HuH-7 (cell line): ENCODE data around the gene SLC39A1.

ENCODE experiments used
- DNase-seq: peaks from one replicate; pipeline ENCODE4 v3.0.0; 2011; ENCODE audit warnings: low spot score

SLC39A1 gene

DNA sequence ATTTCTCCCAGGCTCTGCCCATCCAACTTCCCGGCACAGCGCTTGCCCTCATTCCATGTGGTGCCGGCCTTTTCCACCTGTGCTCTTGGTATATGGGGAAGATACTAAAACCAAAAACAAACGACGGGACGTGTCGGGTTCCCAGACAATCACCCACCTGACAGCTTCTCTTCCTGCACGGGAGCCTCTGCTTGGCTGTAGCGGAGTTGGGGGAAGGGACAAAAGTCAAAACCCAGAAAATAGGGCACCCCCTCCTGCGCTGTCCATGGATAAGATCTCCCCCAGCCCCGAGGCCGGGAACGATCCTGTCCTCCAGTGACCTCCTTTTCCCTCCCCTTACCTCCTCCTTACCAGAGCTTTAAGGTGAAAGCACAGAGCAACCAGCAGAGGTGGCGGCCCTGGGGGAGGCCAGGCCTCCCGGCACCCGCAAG lies 13.5 kb upstream of the SLC39A1 start:
- no peak for DNase-seq

DNA sequence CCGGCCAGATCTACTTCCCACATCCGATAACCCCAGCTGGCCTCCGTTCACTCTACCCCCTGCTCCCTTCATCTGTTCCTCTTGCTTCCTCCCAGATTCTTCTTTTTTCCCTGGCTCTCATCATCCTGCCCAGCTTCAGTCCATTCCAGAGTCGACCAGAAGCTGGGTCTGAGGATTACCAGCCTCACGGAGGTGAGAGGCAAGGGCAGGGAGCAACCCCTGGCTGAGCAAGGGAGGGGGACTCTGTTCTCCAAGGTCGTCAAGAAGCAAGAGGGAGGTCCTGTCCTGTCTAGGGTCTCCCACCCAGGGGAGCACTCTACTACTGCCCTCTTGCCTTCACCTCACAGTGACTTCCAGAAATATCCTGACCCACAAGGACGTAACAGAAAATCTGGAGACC lies 10.2 kb upstream of the SLC39A1 start:
- DNase-seq = no peak

DNA sequence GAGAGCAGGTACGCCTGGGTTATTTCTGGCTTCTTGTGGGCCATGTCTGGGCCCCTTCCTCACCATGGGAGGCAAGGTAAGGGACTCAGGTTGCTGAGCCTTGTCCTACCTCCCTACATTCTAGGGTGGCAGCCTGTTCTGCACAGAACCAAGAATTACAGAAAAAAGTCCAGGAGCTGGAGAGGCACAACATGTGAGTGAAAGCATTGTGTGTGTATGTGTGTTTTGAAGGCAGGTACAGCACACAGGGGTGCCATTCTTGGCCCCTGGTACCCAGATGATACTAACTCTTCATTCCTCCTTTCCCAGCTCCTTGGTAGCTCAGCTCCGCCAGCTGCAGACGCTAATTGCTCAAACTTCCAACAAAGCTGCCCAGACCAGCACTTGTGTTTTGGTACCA lies 9.7 kb upstream of the SLC39A1 start:
- DNase-seq = no peak

DNA sequence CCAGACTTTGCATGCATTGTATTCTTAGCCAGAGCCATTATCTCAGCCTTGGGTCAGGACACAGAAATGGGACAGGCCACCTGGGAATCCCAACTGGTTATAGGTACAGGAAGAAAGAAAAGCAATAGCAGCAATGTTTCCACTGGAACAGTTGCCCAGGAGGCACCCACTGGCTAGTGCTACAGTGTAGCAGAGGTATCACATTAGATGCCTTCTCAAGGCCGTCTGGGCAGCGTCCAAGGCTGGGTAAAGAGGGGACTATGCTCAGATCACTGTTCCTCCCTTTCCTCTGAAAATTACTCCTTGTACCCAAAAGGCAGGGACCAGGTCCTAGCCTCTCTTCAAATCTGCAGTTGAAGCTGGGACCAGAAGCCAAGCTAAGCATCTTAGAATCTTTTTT lies 7.0 kb upstream of the SLC39A1 start:
- DNase-seq = no peak

DNA sequence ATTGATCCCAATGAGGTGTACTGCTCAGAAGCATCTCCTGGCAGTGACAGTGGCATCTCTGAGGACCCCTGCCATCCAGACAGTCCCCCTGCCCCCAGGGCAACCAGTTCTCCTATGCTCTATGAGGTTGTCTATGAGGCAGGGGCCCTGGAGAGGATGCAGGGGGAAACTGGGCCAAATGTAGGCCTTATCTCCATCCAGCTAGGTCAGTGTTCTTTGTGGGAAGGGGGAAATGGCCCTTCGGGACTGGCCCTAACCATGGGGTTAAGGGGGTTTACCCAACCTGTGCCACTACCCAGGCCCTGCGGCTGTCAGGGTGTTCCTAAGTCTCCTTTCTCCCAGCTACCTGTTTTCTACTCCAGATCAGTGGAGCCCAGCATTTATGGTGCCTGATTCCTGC lies 5.6 kb upstream of the SLC39A1 start:
- no peak for DNase-seq

DNA sequence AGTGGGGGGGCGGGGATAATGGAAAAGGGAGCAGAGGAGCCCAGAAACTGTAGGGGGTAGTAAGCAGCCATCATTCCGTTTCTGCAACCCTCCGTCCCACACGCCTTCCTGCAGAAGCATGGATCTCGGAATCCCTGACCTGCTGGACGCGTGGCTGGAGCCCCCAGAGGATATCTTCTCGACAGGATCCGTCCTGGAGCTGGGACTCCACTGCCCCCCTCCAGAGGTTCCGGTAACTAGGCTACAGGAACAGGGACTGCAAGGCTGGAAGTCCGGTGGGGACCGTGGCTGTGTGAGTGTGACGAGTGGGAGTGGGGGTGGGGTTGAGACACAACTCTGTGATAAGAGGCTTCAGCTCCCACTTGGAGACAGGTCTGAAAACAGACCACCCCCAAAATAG lies 5.1 kb upstream of the SLC39A1 start:
- DNase-seq = no peak

DNA sequence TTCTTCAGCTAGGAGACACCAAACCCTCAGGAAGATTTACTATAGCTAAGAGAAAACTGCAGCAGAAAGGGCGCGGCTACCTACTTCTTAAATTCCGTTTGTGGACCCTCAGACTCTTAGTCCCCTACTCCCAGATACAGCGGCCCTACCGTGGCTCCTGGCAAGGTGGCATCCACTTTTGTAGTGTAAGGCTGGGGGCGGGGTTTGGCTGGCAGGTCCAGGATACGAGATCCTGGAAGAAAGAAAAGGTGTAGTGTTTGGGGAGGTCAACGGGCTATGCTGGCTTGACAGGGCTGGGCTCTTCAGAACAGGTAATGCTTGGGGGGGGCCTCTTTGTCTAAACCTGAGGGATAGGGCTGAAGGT lies 4.6 kb upstream of the SLC39A1 start:
- no peak for DNase-seq

DNA sequence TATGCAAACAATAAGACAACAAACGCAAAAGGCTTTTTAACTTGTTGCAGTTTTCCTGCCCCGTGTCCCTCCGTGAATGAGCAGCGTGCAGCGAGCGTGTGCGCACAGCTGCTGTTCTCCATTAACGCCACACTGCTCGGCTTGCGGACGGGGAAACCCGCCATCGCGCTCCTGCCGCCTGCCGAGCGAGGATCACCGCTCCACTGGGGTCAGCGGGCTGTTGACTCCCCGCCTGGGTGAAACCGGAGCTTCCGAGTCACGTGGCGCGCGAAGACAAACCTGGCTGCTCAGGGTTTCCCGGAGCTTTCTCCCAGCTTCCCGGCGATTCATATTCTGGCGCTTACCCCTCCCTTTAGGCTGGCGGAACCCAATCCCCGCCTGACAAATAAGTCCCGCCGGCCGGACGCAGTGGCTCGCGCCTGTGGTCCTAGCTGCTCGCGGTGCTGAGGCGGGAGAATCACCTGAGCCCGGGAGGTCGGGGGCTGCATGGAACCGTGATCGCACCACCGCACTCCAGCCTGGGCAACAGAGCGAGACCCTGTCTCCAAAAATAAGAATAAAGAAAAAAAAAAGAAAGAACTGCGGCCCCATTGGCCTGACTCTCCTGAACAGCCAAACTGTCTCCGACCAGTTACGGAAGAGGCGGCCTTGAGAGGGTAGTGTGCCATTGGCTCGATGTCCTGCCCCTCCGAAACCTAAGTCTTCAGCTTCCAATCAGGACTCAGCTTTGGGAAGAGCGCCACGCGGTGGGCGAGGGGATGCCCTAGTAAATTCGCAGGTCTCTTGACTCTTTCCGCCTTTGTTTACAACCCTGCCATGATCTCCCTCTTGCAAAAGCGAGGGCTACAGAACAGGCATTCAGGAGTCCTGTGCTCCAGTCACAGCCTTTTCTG lies 4.0 kb upstream of the SLC39A1 start, which contains the start of gene CREB3L4:
TSS of gene CREB3L4 (plus strand) at position 796 of the 893 bp plus-strand sequence. CDS start 624 bp downstream, outside the sequence.
- DNase-seq = peak; percentile 94

DNA sequence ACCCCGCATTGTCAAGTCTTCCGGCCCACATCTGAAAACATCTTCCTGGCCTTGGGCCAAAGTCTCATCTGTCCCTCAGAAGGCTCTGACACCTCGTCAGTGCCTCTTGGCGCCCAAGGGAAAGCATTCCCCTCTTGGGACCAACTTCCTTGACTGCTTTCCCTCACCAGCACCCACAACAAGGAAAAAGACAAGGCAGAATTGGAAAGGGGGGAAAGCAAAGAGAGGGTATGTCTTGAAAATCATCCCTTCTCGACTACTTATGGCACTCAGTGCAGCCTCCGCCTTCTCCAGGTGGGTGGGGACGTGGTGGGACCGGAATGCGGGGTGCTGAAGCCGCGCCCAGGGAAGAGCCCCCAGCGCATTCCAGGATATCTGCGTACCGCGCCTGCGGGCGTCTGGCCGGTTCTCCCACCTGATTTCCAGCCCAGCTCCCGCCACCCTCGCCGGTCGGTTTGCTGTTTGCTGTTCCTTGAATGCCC lies 554 bp upstream of the SLC39A1 start:
- DNase-seq = no peak

DNA sequence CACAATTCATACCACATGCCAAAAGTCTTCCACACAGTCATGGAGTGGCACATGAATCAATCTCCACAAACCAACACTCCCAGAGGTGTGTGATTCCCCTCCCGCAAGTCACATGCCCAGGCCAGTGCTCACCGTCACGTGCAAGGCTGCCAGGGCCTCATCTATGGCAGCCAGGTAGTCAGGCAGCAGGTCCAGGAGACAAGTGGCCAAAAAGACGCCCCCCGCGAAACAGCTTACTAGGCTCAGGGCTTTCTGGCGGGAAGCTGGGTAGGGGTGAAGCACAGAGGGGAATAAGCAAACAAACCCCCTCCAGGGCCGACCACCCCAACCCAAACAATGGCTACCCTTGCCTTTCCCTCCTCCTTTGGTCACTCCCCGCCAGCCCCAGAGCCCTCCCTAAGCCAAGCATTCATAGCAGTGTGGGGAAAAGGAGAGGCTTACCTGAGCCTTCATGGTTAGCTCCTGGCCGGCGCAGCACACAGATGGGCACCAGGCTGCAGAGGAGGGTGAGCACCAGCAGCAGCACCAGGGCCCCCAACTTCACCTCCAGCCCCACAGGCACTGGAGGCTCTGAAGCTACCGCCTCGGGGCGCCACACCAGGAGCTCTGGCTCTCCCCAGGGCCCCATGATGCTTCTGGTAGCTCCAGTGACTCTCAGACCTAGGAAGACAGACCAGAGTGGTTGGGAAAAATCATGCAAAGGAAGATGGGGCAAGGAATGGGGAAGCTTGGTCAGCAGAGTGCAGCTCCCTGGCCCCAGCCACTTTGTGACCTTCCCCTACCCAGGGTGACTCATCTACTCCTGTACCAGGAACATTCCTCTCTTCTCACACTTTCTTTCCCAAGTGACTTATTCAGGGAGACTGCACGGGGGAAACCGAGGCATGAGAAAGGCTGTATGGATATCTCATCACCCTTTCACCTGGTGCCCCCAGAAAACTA lies 978 bp downstream of the SLC39A1 start:
- no peak for DNase-seq

DNA sequence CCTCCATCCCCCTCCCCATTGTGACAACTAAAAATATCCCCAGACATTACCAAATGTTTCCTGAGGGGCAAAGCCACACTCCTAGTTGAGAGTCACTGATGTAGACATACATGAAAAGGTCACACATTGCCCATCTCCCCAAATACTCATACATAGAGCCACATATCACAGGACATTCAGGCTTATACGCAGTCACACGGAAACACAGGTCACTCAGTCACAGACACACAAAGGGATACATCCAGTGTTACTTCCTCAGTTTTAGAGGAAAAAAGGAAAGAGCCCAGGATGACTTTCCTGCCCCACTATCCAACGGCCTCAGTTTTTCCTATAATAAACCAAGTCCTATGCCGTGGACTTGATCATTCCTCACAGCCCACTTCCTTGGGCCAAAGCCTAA lies 1.9 kb downstream of the SLC39A1 start:
- no peak for DNase-seq

DNA sequence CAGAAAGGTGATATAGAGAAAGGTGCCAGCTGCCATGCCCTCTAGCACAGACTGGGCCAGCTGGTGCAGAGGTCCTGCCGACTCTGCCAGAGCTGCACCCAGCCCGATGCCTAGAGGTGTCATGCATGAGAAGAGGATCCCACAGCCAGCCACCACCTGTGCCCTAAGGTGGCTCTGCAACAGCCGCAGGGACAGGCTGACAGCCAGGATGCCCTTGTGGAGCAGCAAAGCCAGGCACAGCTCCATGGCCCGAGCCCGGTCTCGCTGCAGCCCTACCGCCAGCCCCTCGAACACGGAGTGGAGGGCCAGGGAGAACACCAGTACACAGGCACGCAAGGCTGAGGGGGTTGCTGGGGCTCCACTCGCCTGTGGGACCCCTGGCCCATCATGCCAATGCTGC lies 3.1 kb downstream of the SLC39A1 start:
- no peak for DNase-seq

DNA sequence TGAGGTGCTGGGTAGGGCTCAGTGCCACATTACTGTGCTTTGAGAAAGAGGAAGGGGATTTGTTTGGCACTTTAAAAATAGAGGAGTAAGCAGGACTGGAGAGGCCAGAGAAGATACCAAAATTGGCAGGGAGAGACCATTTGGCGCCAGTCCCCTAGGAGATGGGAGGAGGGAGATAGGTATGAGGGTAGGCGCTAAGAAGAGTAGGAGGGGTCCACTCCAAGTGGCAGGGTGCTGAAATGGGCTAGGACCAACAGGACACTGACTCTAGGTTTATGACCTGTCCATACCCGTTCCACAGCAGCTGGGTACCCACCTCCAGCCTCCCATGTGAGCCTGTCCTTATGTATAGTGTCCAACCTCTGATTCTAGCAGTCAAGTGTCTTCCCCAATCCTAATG lies 3.9 kb downstream of the SLC39A1 start:
- no peak for DNase-seq

DNA sequence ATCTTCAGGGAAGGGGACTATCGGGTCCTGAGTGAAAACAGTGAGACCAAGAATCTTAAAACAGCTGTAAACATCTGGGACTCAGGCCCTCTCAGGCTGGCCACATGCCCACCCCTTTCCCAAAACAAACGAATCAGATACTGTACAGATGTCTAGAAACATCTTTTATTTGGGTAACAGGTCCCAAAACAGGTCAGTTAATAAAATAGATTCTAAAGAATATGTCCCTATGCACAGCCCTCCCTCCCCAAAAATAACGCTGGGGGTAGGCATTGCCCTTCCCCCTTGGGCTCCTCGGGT lies 4.4 kb downstream of the SLC39A1 start:
- DNase-seq = no peak

DNA sequence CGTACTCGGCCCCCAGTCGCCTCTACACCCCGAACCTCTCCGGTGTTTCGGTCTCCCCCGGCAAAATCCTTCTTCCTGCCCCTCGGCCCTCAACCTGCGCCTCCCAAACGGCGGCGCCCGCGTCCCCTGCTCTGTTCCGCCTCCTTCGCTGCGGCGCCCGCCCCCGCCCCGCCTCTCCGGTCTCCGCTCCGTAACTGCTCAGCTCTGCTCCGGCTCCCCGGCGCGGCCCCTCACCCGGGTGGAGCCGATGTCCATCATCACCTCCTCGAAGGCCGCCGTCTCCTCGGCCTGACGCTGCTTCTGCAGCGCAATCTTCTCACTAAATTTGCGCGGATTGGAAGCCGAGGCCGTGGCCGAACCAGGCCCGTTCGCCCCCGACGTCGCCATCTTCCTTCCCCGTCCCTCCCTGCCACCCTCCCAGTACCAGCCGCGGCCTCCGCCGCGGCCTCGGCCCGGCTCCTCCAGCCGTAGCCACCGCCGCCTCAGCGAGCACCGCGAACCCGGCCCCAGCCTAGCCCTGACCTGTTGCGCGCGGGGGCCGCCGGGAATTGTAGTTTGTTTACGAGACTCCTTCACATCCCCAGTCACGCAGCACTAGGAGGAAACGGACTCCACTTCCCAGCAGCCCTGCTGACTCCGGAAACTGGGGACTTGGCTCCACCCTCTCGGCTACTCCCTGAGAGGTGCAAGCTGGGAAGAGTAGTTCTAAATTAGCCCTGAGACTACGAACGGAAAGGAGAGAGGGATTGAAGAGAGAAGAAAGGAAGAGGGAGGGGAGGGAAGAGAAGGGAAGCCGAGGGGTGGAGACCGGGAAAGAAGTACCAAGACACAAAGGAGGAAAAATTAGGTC lies 5.0 kb downstream of the SLC39A1 start, which contains the start of gene CRTC2:
TSS of gene CRTC2 (minus strand) at position 502 of the 850 bp plus-strand sequence. CDS start at position 387, 115 bp downstream.
- peak; percentile 100 for DNase-seq

DNA sequence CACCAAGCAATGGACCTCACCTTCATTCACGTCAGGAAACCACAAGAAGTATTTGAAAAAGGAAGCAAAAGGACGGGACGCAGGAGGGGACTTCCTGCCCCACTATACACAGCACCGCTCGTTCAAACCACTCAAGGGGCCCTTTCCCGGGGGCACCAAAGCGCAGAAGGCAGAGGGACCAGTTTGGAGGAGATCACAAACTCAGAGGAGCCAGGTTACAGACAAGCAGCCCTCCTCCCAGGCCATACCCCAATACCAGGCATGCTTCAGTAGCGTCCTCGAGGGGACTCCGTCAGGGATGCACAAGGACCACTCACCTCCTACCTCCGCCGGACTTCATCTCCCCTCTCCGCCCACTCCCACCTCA lies 5.6 kb downstream of the SLC39A1 start:
- no peak for DNase-seq

DNA sequence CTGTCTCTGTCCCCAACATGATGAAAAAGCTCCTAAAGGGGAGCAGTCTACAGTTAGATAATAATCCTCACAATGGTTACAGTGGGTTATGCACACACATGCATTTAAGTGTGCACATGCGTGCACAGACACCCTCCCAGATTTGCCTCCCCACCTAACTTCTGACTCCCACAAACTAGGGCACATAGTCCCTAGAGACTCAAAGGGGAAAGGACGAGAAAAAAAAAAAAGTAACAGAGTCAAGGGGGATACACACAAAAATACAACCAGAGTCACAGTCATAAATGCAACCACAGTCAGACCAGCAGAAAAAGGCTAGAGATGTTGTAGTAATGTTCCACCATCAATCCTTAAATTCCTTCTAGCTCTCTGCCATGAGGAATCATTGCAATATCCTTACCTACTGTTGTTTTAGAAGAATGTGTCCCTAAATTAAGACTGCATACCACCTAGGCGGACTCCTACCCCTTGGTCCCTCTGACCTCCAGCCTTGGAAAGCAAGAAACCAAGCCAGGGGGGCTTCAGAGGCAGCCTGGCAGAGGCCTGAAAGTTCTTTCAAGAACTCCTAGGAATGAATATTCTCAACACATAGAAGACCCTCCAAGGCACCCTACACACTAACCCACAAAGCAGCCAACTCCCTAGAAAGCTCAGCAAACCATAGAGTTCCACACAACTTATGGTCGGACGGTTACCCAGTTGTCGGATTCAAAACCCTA lies 6.2 kb downstream of the SLC39A1 start:
- DNase-seq = no peak

DNA sequence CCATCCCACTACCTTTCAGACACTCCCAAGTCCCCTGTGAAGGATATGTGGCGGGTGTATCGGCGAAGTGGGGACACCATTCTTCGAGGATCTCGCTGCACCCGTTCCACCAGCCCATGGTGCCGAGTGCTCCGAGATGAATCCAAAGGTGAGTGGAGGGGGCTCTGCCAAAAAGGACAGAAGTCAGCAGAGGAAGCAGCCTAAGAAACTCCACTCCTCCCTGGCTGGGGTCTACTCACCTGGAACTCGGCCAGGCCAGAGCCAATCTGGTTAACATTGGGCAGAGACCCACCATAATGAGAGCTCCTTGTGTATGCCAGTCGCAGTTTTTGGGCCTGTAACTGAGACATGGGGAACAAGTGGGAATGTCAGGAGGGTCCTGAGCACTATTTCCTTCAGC lies 8.5 kb downstream of the SLC39A1 start:
- DNase-seq = no peak

DNA sequence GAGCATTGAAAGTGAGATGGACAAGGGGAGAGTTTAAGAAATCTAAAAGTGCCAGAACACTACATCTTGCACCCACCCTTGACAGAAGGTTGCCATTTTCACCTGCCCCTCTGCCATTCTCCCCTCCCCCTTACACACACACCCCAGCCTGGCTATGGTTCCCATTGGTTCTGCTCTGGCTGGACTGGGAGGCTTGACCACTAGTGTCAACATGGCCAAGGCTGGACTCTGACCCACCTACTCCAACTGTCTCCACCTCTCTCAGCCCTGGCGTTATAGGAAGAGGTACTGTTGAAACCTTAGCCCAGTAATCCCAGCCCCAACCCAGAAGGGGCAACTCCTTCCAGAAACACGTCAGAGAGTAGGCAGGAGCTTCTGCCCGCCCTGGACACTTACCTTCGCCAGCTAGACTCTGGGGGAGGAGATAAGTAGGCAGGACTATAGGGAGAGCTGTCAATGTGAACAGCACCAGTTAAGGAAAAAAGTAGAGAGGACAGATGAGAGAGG lies 9.4 kb downstream of the SLC39A1 start:
- peak; percentile 94 for DNase-seq

DNA sequence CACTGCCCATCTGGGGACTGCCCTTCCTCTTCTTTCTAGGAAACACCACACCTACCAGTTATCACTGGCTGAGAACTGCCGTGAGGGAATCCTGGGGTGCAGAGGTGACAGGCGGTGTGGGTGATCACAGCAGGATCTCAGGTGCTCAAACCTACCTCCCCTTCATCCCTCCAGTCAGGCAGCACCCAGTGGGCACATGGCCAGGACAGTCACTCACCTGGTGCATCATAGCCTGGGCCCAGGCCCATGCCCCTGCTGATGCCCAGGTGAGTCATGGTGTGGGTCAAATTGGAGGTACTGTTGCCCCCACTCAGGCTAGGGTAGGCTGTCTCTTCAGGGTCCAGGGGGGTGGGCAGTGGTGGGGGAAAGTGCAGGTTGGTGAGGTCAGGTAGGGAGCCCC lies 11.5 kb downstream of the SLC39A1 start:
- DNase-seq = no peak

DNA sequence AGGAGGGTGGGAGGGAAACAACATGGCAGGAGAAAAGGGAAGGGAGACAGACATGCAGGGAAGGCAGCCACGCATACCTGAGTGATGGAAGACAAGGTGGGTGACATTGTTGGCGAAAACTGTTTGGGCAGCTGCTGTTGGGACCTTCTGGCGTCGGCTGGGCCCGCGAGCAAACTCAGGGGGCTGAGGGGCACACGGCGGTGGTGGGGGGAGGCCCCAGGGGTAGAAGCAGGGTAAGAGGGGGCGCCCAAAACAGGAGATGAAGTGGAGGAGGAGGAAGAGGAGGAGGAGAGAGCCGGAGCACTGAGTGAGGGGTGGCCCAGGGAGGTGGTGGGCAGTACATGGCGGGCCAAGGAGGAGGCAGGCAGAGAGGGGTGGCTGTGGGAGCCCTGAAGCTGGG lies 12.2 kb downstream of the SLC39A1 start:
- DNase-seq = no peak
